Umbilical cord (tissue), 2 donors: ENCODE data around the gene TNNT2. TPM values are rescaled to one million over a fixed set of nuclear protein-coding genes. Genes with fewer than 3 reads are reported as not detected.
A peak's percentile ranks its signal among the peaks of the same experiment; 100 is the strongest.

Experiments used
- DNase-seq: peaks from one replicate; pipeline ENCODE4 v3.0.0-alpha.2; 2015; ENCODE audit warnings: low spot score
- total RNA-seq: library from RNA; depleted of rRNA; stranded (reverse); fragments of >200 nt; gene quantifications from one replicate; pipeline ENCODE4 v1.2.3, GENCODE V29; 2014; ENCODE audit warnings: low replicate concordance; ENCODE audit not compliant: insufficient read depth

TNNT2 gene
- total RNA-seq, 1 donor from 2014 or later, result 2.6 TPM

- no peak for DNase-seq
Observed at GRCh38 chr1:201316556-201316955, 60.9 kb downstream of the TNNT2 start.

- DNase-seq, result no peak
Observed at GRCh38 chr1:201313086-201313485, 64.4 kb downstream of the TNNT2 start.

GRCh38 chr1:201312298-201312697 lies 65.2 kb downstream of the TNNT2 start:
- no peak for DNase-seq

GRCh38 chr1:201311356-201312011 lies 66.0 kb downstream of the TNNT2 start:
- DNase-seq, result no peak

GRCh38 chr1:201310986-201311355 lies 66.5 kb downstream of the TNNT2 start:
- DNase-seq, result no peak

GRCh38 chr1:201310251-201310985 lies 67.1 kb downstream of the TNNT2 start:
- DNase-seq, result no peak

GRCh38 chr1:201309416-201309815 lies 68.1 kb downstream of the TNNT2 start:
- peak; percentile 66 for DNase-seq

Other genes starting within 250 kb of the TNNT2 start
- gene TMEM9, start 223.2 kb downstream of the TNNT2 start, total RNA-seq, result 78.5 TPM
- gene IGFN1, start 186.9 kb downstream of the TNNT2 start, total RNA-seq, result not detected
- 21.9 TPM for gene PKP1, start 94.2 kb downstream of the TNNT2 start, total RNA-seq
- gene LAD1, start 21.6 kb upstream of the TNNT2 start, total RNA-seq, result 8.2 TPM
- gene TNNI1, start 44.0 kb upstream of the TNNT2 start, total RNA-seq, result 3.6 TPM
- gene PHLDA3, start 91.5 kb upstream of the TNNT2 start, total RNA-seq, result 77.0 TPM
- 2,591 TPM for gene CSRP1, start 129.4 kb upstream of the TNNT2 start, total RNA-seq
- gene NAV1, start 161.4 kb upstream of the TNNT2 start, total RNA-seq, result 36.1 TPM